Spleen (tissue), 11 donors: ENCODE results near the gene ATP5F1A. TPM values are rescaled to one million over a fixed set of nuclear protein-coding genes. Genes with fewer than 3 reads are reported as not detected.
A peak's percentile ranks its signal among the peaks of the same experiment; 100 is the strongest.

Source experiments
- DNase-seq: peaks from one replicate; pipeline ENCODE4 v3.0.0-alpha.2; 2020
- H3K27ac ChIP-seq, 8 donors: fragments of 200-600 bp; sonication (generic) in 7 of 8; 1 replicate in 4 of 8; 2 replicates in 4 of 8; pipeline versions ENCODE4 v1.5.0 to v1.8.0; 2016 to 2021; ENCODE audit warnings: inconsistent platforms in 4 of 8, mild to moderate bottlenecking in 4 of 8, moderate library complexity in 1 of 8
- H3K27me3 ChIP-seq, 7 donors: fragments of 200-600 bp; sonication (generic) in 6 of 7; replicated peaks in 1 of 7; 1 replicate in 4 of 7; 2 replicates in 3 of 7; pipeline versions ENCODE4 v1.5.0 to v1.8.0; 2016 to 2021; ENCODE audit warnings: inconsistent platforms in 3 of 7, mild to moderate bottlenecking in 1 of 7
- H3K36me3 ChIP-seq, 6 donors: fragments of 200-600 bp; sonication (generic) in 5 of 6; 1 replicate in 4 of 6; 2 replicates in 2 of 6; pipeline versions ENCODE4 v1.5.0 to v1.8.0; 2016 to 2021; ENCODE audit warnings: inconsistent platforms in 2 of 6
- H3K4me1 ChIP-seq, 6 donors: fragments of 200-600 bp; sonication (generic) in 5 of 6; 1 replicate in 3 of 6; 2 replicates in 3 of 6; pipeline versions ENCODE4 v1.5.0 to v1.8.0; 2016 to 2021; ENCODE audit warnings: inconsistent platforms in 3 of 6
- H3K4me3 ChIP-seq, 8 donors: fragments of 200-600 bp; sonication (generic) in 7 of 8; 1 replicate in 4 of 8; 2 replicates in 4 of 8; pipeline versions ENCODE4 v1.5.0 to v1.8.0; 2016 to 2021; ENCODE audit warnings: inconsistent platforms in 4 of 8, mild to moderate bottlenecking in 4 of 8, moderate library complexity in 2 of 8
- H3K9me3 ChIP-seq, 8 donors: fragments of 200-600 bp; sonication (generic) in 7 of 8; 1 replicate in 4 of 8; 2 replicates in 4 of 8; pipeline versions ENCODE4 v1.5.0 to v1.8.0; 2016 to 2021; ENCODE audit warnings: inconsistent platforms in 4 of 8
- POLR2A ChIP-seq, 3 donors: fragments of 450-650 bp; IDR thresholded peaks; one replicate each; pipeline ENCODE4 v1.5.1; 2017; ENCODE audit warnings: antibody characterized with exemption in 3 of 3, mild to moderate bottlenecking in 1 of 3
- POLR2AphosphoS5 ChIP-seq, 3 donors: sonication (generic); formaldehyde crosslinking; IDR thresholded peaks; one replicate each; pipeline ENCODE4 v1.5.1; 2017; ENCODE audit warnings: antibody characterized with exemption in 3 of 3
- WGBS, 5 donors: extraction: QIAGEN DNeasy Blood & Tissue Kit in 3 of 5; methylation state at CpG; one replicate each; pipeline versions ENCODE4 v1.1.5 to v1.1.7; 2013 to 2018; 5-methylcytosine and 5-hydroxymethylcytosine counted together
- intact Hi-C: fragments of 100-400 bp; cut with DNase I; formaldehyde crosslinking; loops from one replicate; pipeline ENCODE4 v1.15.0; 2023; ENCODE audit warnings: low total_unique reads
- polyA plus RNA-seq, 3 donors: library from polyadenylated mRNA; stranded (reverse); fragments of 200-250 nt; gene quantifications; one replicate each; pipeline ENCODE4 v1.2.1, GENCODE V29; 2013
- total RNA-seq, 7 donors: library from RNA; depleted of rRNA in 3 of 7; stranded (reverse); fragments of >200 nt in 3 of 7; fragmentation: NEBNext Ultra II Directional in 4 of 7; extraction: Animal tissue kit (Norgen Biotek cat#: 25700) in 4 of 7; gene quantifications; one replicate each; pipeline versions ENCODE4 v1.1.0 to v1.2.1, GENCODE V29; 2016 to 2021
- TF ChIP-seq, protein P1 (sequence below), 11 experiments: fragments of 200-600 bp in 7 of 11; fragments of 450-650 bp in 4 of 11; sonication (generic) in 4 of 11; IDR thresholded peaks in 8 of 11; conservative IDR thresholded peaks in 3 of 11; 1 replicate in 7 of 11; 2 replicates in 4 of 11; pipeline versions ENCODE4 v1.4.0 to v1.8.0; 2016 to 2021; ENCODE audit warnings: antibody characterized with exemption in 11 of 11, inconsistent platforms in 4 of 11, mild to moderate bottlenecking in 1 of 11
- donor health status: healthy with polysubstance abuse.
- donor health status: DM: no; HTN: no; CAD: no; lungs with moderate emphysema.
- donor health status: DM: no; HTN: no; CAD: no.
- donor health status: Bipolar disorder and iron deficiency.
- donor health status: healthy.
- donor health status: DM: no; HTN: no; CAD: no.
- donor health status: DM: yes; HTN: yes; CAD: no.

ATP5F1A gene
- total and polyA plus RNA-seq, 10 donors: 188 to 364 (median 269) TPM

DNA sequence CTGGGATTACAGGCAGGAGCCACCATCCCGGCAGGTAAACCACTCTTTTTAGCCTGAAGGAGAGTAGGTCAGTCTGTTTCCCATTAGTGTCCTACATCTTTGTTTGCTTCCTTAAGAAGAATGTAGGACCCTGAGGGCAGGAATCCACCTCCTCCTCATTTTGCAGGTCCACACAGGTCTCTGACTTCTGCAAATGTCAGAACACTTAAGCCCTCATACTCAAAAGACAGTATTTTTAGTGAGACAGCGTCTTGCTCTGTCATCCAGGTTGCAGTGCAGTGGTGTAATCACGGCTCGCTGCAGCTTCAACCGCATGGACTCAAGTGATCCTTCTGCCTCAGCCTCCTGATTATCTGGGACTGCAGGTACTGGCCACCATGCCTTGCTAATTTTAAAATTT lies 35.3 kb downstream of the ATP5F1A start:
- TF ChIP-seq POLR2A (IDR thresholded peaks at IDR 0.05): no peak
- TF ChIP-seq POLR2AphosphoS5 (IDR thresholded peaks at IDR 0.05): no peak
- TF ChIP-seq, protein P1, sequence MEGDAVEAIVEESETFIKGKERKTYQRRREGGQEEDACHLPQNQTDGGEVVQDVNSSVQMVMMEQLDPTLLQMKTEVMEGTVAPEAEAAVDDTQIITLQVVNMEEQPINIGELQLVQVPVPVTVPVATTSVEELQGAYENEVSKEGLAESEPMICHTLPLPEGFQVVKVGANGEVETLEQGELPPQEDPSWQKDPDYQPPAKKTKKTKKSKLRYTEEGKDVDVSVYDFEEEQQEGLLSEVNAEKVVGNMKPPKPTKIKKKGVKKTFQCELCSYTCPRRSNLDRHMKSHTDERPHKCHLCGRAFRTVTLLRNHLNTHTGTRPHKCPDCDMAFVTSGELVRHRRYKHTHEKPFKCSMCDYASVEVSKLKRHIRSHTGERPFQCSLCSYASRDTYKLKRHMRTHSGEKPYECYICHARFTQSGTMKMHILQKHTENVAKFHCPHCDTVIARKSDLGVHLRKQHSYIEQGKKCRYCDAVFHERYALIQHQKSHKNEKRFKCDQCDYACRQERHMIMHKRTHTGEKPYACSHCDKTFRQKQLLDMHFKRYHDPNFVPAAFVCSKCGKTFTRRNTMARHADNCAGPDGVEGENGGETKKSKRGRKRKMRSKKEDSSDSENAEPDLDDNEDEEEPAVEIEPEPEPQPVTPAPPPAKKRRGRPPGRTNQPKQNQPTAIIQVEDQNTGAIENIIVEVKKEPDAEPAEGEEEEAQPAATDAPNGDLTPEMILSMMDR (IDR thresholded peaks at IDR 0.05 in 8 of 11, conservative IDR thresholded peaks at IDR 0.05 in 3 of 11): no peak
- no peaks in the 10 kb centered on the region for H3K9me3 ChIP-seq
- no peak overlapping the region for H3K4me3 ChIP-seq
- intact Hi-C loops: no loop called here
- peaks cover 0 to 89% (median 30%) of the 10 kb centered on the region in 6 donors for H3K4me1 ChIP-seq
- H3K27me3 ChIP-seq: no peaks in the 10 kb centered on the region
- peak overlapping the region; percentile 48 to 97 (median 78) for H3K27ac ChIP-seq
- peak; percentile 41 for DNase-seq
- peaks cover 0 to 28% (median 0%) of the 10 kb centered on the region in 6 donors for H3K36me3 ChIP-seq
- 73 to 93% (median 85%) methylated on average over 5 of the region's 5 CpGs for WGBS, 5 donors

DNA sequence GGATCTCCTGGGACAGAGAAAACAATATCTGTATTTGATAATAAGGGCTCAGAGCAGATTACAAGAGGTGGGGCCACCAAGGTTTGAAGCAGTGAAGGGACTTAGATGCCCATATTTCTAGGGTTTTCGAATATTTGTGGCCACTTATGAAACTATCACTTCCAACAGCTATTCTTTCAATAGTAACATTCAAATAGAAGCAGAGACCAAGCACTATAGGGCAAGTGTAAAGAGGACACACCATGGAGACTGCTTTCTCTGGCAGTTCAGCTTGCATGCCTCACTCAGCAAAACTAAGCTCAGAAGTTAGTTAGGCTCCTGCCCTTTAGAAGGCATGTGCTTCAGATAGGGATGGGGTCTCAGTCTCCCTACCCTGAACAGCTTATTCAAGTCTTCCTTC lies 36.3 kb downstream of the ATP5F1A start:
- Histone ChIP-seq H3K27me3 (no peaks in the 10 kb centered on the region), H3K27ac (peak overlapping the region; percentile 48 to 97 (median 78)), H3K4me1 (peaks cover 0 to 83% (median 29%) of the 10 kb centered on the region in 6 donors), H3K4me3 (no peak overlapping the region), H3K9me3 (no peaks in the 10 kb centered on the region), H3K36me3 (peaks cover 0 to 31% (median 0%) of the 10 kb centered on the region in 6 donors)
- TF ChIP-seq, protein P1 (IDR thresholded peaks at IDR 0.05 in 8 of 11, conservative IDR thresholded peaks at IDR 0.05 in 3 of 11): no peak
- TF ChIP-seq POLR2AphosphoS5 (IDR thresholded peaks at IDR 0.05) (no peak), POLR2A (IDR thresholded peaks at IDR 0.05) (no peak)
- intact Hi-C loops: no loop called here
- no peak for DNase-seq
- WGBS, 5 donors: 57 to 76% (median 66%) methylated on average over 1 of the region's 1 CpG

DNA sequence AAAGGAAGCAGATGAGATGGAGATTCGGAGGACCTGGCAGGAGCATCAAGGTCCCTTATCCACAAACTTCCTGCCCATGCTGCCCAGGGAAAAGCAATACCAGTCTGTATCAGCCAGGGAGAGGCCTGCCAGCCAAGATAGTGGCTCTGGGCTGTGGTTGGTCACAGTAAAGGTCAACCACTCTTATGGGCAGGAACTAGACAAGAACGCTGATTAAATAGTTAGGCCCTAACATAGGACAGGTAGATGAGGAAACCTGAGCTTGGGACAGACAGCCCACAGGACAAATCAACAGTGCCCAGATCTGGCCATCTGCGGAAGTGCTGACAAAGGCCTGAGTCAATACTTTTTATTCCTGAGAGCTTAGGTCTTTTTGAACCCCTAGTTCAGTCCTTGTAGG lies 36.7 kb downstream of the ATP5F1A start:
- TF ChIP-seq, protein P1 (IDR thresholded peaks at IDR 0.05 in 8 of 11, conservative IDR thresholded peaks at IDR 0.05 in 3 of 11): no peak
- peak in 2 of 3 donors; percentile 72 to 90 for TF ChIP-seq POLR2AphosphoS5 (IDR thresholded peaks at IDR 0.05)
- intact Hi-C loops: no loop called here
- Histone ChIP-seq H3K27ac (peak overlapping the region; percentile 48 to 97 (median 78)), H3K36me3 (peaks cover 0 to 29% (median 0%) of the 10 kb centered on the region in 6 donors), H3K9me3 (no peaks in the 10 kb centered on the region), H3K4me1 (peaks cover 0 to 83% (median 30%) of the 10 kb centered on the region in 6 donors), H3K27me3 (no peaks in the 10 kb centered on the region), H3K4me3 (no peak overlapping the region)
- peak; percentile 78 for DNase-seq
- 69 to 77% (median 73%) methylated on average over 3 of the region's 3 CpGs for whole genome bisulfite sequencing, 5 donors

DNA sequence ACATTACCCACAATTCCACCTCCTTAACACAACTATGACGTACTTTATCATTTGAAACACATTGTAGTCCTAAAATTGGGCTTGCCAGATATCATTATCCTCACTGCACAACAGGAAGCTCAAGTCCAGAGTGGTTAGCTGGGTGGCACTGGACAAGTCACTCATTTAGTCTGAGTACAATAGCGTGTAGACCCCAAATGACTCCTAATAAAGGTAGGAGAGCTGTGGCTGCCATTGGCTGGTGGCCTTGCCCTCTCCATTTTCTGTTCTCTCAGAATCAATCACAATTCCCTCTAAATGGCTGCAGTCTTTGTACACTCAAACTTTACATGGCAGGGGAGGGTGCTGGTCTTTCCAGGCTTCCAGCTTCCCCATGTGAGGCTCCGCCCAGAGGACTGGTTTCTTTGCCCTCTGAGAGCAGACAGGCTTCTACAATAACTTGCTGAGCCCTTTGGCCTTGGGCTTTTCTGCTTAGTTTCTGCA lies 37.7 kb downstream of the ATP5F1A start:
- H3K36me3 ChIP-seq: peaks cover 0 to 19% (median 0%) of the 10 kb centered on the region in 6 donors
- no peak for DNase-seq
- TF ChIP-seq, protein P1 (IDR thresholded peaks at IDR 0.05 in 8 of 11, conservative IDR thresholded peaks at IDR 0.05 in 3 of 11): no peak
- TF ChIP-seq POLR2AphosphoS5 (IDR thresholded peaks at IDR 0.05): no peak
- TF ChIP-seq POLR2A (IDR thresholded peaks at IDR 0.05): no peak
- H3K4me1 ChIP-seq: peaks cover 4 to 87% (median 38%) of the 10 kb centered on the region in 6 donors
- WGBS, 5 donors: 56 to 81% (median 60%) methylated on average over 3 of the region's 3 CpGs
- peak overlapping the region in 7 of 8 donors; percentile 72 to 97 (median 77) for H3K27ac ChIP-seq
- H3K9me3 ChIP-seq: no peaks in the 10 kb centered on the region
- H3K4me3 ChIP-seq: no peak overlapping the region
- H3K27me3 ChIP-seq: no peaks in the 10 kb centered on the region
- intact Hi-C loops: no loop called here
